Measurements from ENCODE around the gene PDE4A. TPM values are rescaled to one million over a fixed set of nuclear protein-coding genes. Genes with fewer than 3 reads are reported as not detected.

Gene PDE4A
- total and polyA plus RNA-seq, 3 donors from 2014 or later: 20.1 to 35.4 (median 35.0) TPM

DNA sequence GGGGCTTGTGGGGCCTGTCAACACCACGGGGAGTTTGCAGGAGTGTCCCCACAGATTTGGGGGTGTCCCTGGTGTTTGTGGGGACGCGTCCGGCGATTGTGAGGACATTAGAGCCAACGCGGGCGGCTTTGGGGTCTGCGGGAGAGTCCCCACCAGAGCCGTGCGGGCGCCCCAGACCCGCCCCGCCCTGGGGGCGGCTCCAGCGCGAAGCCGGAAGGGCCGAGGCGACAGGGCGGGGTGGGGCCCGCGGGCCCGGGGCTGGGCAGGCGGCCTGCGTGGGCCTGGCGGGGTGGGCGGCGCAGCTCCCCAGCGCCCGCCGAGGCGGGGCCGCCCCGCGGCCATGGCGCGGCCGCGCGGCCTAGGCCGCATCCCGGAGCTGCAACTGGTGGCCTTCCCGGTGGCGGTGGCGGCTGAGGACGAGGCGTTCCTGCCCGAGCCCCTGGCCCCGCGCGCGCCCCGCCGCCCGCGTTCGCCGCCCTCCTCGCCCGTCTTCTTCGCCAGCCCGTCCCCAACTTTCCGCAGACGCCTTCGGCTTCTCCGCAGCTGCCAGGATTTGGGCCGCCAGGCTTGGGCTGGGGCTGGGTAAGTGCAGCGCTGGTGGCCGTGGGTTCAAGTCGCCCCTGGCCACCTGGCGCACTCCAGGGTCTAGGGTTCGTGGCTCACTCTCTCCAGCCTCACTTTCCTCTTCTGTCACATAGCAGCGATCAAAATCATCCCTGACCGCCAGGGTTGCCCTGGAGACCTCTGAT, 10.3 kb downstream of the PDE4A start:
- no peak for DNase-seq

GRCh38 chr19:10431254-10431942, 11.1 kb downstream of the PDE4A start:
- DNase-seq: no peak
- TF ChIP-seq CTCF (IDR thresholded peaks at IDR 0.05) (no peak), POLR2A (IDR thresholded peaks at IDR 0.05) (no peak)
- Histone ChIP-seq H3K4me1 (no peaks in the 10 kb centered on the region), H3K4me3 (peak overlapping the region; percentile 42 to 57), H3K27me3 (no peaks in the 10 kb centered on the region), H3K9me3 (no peaks in the 10 kb centered on the region), H3K36me3 (ENCODE audit: low read depth, missing control alignments) (no peaks in the 10 kb centered on the region), H3K27ac (peak overlapping the region in 1 of 2 donors; percentile 53)
- 10 to 15% methylated on average over 4 to 25 of the region's 25 CpGs for WGBS, 2 donors
- intact Hi-C loops (cut with DNase I; ENCODE audit: low total_unique reads): no loop called here

More for the DNA sequence above, 10.3 kb downstream of the PDE4A start:
- Histone ChIP-seq H3K27me3 (no peaks in the 10 kb centered on the region), H3K27ac (no peak overlapping the region), H3K4me1 (no peaks in the 10 kb centered on the region), H3K9me3 (no peaks in the 10 kb centered on the region), H3K4me3 (peak overlapping the region; percentile 42 to 57), H3K36me3 (ENCODE audit: low read depth, missing control alignments) (no peaks in the 10 kb centered on the region)
- WGBS, 2 donors: 5% methylated on average over 24 to 51 of the region's 75 CpGs
- intact Hi-C loops (cut with DNase I; ENCODE audit: low total_unique reads): no loop called here
- TF ChIP-seq CTCF (IDR thresholded peaks at IDR 0.05): no peak
- TF ChIP-seq POLR2A (IDR thresholded peaks at IDR 0.05): no peak

DNA sequence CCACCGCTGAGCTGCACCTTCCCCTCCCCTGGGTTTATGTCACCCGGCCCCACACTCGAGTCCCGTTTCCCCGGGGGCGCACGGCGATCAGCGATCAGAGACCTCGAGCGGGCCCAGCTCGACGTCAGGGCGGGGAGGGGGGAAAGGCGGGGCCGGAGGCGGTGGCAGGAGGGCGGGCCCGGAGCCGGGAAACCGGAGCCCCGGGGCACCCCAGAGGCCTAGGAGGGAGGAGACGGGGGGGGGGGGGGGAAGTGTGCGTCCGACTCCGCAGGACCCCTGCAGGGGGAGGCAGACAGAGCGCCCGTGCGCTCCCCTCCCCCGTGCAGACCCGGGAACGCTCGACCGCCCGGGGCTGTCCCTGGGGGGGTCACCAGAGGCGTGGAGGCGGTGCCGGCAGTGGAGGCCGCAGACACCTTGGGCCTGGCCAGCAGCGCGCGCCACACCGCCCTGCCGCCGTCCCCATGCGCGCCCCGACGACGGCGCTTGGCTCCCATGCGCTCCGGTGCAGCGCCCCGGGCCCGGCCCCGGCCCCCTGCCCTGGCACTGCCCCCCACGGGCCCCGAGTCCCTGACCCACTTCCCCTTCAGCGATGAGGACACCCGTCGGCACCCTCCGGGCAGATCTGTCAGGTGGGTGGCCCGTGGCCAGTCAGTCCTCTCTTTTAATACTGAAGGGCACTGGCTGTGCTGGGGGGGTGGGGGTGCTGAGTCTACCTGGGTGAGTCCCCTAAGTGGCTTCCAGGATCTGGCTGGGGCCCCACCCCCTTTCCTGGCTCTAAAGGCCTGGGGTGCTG, 11.8 kb downstream of the PDE4A start:
- TF ChIP-seq CTCF (IDR thresholded peaks at IDR 0.05) (no peak), POLR2A (IDR thresholded peaks at IDR 0.05) (no peak)
- no peaks in the 10 kb centered on the region for H3K27me3 ChIP-seq

GRCh38 chr19:10432736-10433130, 12.4 kb downstream of the PDE4A start:
- 83 to 100% methylated on average over 1 to 2 of the region's 2 CpGs for WGBS, 2 donors
- intact Hi-C loops (cut with DNase I; ENCODE audit: low total_unique reads): no loop called here

More for the DNA sequence above, 11.8 kb downstream of the PDE4A start:
- Histone ChIP-seq H3K4me3 (peak overlapping the region; percentile 42 to 57), H3K36me3 (ENCODE audit: low read depth, missing control alignments) (no peaks in the 10 kb centered on the region), H3K27ac (peak overlapping the region in 1 of 2 donors; percentile 53), H3K9me3 (no peaks in the 10 kb centered on the region), H3K4me1 (no peaks in the 10 kb centered on the region)
- intact Hi-C loops (cut with DNase I; ENCODE audit: low total_unique reads): no loop called here
- peak; percentile 37 for DNase-seq
- 0 to 1% methylated on average over 12 to 34 of the region's 64 CpGs for WGBS, 2 donors

More at GRCh38 chr19:10432736-10433130, 12.4 kb downstream of the PDE4A start:
- H3K4me3 ChIP-seq: no peak overlapping the region
- H3K36me3 ChIP-seq (ENCODE audit: low read depth, missing control alignments): no peaks in the 10 kb centered on the region
- DNase-seq: no peak
- TF ChIP-seq POLR2A (IDR thresholded peaks at IDR 0.05) (no peak), CTCF (IDR thresholded peaks at IDR 0.05) (no peak)
- H3K4me1 ChIP-seq: no peaks in the 10 kb centered on the region
- H3K27ac ChIP-seq: no peak overlapping the region
- no peaks in the 10 kb centered on the region for H3K9me3 ChIP-seq
- no peaks in the 10 kb centered on the region for H3K27me3 ChIP-seq

Data from testis (tissue), 3 donors.